ENCODE measurements around the gene EPHB3.

The EPHB3 gene

DNA sequence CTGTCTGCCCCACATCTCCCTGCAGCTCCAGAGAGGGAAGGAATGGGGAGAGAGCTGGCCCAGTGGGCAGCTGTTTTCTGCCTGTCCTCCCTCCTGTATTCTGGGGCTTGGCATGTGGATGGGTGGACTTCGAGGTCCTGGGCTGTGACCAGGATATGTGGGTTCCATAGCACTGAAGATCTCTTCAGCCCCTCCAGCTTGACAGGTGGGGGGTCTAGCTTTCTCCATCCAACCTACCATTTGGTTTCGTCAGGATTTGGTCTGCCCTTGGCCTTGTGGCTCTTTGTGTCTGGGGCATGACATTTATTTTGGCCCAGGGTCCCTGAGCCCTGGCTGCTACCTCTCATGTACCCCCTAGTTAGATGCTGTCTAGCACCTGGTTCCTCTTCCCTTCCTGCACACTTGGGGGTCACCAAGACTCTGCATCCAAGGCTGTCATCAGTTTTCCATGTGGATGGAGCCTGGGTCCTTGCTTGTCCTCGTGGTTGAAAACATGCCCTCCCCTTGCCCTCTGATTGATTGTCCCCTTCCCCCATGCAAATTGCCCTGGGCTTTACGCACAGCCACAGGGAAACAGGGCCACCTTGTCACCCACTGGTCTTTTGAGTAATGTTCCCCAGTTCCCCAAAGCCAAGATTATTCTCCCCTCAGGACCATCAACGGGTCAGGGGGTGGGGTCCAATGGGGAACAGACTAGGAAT lies 3.2 kb downstream of the EPHB3 start:
- DNase-seq (ENCODE audit: low spot score), result no peak

DNA sequence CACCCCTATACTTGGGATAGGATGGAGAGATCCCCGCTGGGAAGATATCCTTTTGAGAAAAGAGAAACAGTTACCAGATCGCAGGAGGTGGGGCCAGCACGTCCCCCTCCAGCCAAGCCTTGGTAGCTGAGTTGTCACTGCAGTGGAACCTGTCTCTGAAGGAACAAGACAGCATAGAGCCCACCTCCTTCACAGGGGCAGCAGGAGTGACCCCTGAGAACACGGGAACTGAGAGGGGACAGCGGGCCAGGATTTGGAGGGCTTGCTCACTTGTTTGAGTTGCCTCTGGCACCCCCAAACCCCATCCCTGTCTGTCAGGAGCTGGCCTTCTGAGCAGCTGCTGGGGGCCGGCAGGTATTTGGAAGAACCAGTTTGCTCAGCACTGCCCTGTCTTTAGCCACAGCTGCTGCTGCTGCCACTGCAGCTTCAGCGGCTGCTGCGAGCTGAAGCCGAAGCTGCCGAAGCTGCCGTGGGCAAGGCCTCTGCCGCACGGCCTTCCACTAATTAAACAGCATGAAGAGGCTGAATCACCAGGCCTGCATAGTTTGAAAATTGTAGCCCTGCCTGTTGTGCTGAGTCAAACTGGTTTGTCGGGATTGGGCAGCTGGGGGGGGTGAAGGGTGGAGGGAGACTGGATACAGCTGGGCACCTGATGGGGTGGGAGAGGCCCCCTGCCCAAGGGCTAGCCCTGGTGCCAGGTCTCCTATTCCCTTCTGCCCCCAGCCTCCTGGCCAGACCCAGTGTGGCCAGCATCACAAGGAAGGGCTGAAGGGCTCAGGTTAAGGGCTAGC lies 4.0 kb downstream of the EPHB3 start:
- no peak for DNase-seq (ENCODE audit: low spot score)

DNA sequence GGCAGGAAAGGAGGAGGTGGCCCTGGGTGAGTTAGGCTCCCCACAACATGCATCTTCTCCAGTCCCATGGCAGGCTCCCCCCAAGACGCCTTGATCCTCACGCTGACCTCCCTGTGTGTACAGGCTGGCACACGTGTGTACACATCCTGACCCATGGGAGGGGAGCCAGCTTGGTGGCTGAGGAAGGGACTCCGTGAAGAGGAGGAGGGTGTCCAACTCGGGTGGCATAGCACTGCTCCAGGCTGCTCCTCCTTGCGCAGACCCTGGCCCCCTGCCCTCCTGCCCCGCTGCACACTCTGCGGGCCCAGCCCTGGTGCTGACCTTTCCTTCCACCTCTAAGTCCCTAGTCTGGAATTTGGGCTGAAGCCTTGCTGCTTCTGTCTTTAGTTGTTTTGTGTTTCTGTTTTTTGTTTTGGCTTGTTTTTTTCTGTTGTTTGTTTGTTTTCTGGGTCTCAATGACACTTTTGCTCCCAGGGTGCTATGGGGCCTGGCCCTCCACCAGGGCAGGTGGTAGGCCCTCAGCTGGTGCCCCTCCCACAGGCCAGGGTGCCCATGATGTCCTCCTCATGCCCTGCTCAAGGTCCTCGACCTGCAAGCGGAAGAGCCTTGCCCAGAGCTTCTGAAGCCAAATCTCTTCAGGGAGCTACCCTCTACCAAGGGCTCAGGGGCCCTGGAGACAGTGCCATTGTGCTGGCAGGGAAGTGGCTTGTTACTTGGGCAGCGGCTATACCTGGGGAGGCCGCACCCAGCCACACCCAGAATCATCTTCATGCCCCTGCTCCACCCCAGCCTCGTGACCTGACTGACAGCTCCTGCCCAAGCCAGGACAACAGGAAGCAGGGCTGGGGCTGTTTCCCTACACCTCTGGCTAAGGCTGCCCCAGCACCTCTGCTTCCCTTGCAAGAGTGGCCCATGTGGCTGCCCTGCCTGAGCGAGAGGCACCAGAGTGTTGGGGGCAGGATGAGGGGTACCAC lies 5.1 kb downstream of the EPHB3 start:
- DNase-seq (ENCODE audit: low spot score), result no peak

DNA sequence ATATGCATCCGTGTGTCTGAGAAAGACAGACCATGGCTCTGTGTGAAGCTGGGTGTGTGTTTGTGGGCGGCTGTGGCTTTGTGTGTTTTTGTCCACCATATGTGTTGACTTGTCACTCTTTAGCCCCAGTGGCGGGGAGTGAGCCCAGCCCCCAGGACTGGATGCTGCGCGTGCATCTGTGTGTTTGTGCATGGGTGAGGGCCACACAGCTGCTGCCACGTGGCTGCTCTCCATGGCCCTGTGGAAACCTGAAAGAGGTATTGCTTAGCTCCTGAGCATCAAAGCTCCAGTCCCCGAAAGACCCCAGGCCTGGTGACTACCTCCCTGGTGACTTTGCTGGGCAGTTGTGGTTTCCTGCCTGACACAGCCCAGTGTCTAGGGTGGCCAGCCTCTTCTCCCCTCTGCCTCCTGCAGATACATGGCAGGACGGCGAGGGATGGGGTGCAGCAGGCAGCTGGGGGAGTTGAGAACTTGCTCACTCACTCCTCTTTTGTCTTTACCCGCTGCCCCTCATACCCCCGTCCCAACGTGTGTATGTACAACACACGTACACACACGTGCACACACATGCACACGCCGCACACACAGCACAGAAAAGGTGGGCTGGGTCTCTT lies 6.5 kb downstream of the EPHB3 start:
- DNase-seq (ENCODE audit: low spot score), result no peak

DNA sequence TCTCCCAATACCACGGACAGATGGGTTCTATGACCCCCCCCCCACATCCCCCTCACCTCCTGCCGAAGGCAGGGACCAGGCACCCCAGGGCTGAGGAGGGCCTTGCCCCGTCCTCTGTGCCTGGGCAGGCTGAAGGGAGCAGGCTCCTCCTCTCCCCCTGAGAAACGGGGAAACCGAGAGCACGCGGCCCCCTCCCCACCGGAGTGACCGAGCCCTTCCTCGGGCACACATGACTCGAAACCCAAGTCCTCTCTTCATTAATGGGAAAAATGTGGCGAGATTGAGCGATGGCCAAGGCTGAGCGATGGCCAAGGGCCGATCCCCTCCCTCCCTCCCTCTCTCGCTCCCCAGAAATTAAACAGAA lies 7.0 kb downstream of the EPHB3 start:
- DNase-seq (ENCODE audit: low spot score), result no peak

DNA sequence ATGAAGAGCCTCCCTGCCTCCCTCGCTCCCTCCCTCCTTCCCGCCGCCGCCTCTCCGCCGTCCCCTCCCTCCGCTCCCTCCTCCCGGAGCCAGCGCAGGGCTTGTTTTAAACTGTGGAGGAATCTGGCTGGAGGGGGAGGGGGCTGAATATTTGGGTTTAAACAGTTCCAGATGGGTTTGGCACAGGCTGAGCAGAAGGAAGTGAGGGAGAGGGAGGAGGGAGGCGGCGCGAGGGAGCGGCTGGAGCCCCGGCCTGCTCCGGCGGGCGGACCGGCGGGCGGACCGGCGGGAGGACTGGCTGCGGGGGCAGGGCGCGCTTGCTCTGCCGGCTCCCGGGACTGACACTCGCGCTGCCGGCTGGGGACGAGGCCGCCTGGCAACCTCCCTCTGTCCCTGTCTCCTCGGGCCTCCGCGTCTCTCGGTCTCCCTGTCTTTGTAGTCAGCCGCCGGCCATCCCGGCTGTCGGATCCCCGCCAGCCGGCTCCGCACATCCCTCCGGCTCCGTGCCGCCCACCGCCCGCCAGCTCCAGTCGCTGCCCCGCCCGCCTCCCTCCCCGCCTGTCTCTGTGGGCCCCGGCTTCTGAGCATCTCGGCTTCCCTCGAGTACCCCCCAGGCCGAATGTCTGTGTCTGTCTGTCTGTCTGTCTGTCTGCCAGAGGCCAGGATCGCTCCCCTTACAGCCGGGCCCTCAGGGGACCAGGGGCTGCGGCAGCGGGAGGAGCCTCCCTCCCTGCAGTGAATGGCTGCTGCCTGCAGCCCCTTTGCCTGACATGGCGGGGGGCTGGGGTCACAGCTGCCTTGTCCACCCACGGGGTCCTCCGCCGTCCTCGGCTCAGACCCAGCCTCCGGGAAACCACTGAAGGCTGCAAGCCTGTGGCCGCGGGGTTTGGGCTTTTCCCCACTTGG lies 7.6 kb downstream of the EPHB3 start:
- DNase-seq (ENCODE audit: low spot score), result no peak

DNA sequence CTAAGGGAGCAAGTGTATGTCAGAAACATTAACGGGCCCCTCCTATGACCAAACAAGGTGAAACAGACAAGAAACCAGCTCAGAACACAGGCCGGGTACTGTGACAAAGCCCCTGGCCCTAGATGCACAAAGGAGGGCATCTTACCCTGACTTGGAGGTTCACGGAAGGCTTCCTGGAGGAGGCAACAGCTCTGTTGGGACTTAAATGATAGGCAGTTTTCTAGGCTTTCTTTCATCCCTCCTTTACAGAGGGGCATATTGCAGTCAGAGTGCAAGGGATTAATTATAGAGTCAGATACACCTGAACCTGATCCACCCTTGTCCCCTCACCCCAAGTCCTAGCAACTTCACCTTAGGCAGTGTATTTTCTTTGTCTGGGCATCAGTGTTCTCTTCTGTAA lies 8.4 kb downstream of the EPHB3 start:
- DNase-seq (ENCODE audit: low spot score), result no peak

DNA sequence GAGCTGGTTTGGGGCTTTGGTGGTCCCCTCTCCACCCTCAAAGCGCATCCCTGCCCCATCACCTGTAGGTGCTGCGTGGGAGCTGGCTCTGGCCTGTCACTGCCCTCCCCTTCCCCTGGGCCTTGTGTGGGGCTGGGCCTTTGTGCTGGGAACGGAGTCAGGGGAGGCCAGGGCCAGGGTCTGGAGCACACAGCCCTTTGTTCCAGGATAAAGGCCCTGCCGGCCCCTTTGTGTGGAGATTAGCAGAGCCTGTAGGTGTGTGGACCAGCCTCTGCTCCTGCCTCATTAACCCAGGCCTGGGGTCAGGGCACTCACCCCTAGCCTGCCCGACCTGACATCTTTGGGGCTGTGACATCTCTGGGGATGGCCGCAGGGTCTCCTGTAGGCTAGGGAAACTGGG lies 8.9 kb downstream of the EPHB3 start:
- no peak for DNase-seq (ENCODE audit: low spot score)

DNA sequence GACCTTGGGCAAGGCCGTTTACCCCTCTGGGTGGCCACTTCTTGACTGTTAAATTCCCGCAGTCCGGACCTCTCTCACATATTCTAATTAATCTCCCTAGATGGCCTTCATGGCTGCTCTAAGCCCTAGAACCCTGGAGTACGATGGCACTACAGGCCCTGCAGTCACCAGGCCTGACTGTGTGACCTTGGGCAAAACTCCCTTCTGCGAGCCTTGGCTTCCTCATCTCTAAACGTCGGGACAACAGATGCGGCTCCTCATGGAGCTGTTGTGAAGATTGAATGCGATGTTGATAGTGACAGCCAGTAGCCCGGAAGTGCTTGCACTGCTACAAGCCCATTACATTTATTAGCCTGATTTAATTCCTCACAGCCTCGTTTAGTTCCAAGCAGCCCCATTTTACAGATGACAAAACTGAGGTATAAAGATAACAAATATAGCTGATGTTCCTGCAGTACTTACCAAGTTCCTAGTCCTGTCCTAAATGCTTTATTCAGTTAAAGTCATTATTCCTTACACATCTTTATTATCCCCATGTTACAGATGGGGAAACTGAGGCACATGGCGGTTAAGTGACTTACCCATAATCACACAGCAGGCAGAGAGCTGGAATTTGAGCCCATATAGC lies 10.3 kb downstream of the EPHB3 start:
- DNase-seq (ENCODE audit: low spot score), result no peak

DNA sequence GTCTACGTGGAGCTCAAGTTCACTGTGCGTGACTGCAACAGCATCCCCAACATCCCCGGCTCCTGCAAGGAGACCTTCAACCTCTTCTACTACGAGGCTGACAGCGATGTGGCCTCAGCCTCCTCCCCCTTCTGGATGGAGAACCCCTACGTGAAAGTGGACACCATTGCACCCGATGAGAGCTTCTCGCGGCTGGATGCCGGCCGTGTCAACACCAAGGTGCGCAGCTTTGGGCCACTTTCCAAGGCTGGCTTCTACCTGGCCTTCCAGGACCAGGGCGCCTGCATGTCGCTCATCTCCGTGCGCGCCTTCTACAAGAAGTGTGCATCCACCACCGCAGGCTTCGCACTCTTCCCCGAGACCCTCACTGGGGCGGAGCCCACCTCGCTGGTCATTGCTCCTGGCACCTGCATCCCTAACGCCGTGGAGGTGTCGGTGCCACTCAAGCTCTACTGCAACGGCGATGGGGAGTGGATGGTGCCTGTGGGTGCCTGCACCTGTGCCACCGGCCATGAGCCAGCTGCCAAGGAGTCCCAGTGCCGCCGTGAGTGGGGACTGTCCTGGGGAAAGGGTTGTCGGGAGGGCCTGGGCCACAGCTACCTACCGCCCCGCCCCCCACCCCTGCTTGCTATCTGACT lies 11.2 kb downstream of the EPHB3 start:
- DNase-seq (ENCODE audit: low spot score), result no peak

DNA sequence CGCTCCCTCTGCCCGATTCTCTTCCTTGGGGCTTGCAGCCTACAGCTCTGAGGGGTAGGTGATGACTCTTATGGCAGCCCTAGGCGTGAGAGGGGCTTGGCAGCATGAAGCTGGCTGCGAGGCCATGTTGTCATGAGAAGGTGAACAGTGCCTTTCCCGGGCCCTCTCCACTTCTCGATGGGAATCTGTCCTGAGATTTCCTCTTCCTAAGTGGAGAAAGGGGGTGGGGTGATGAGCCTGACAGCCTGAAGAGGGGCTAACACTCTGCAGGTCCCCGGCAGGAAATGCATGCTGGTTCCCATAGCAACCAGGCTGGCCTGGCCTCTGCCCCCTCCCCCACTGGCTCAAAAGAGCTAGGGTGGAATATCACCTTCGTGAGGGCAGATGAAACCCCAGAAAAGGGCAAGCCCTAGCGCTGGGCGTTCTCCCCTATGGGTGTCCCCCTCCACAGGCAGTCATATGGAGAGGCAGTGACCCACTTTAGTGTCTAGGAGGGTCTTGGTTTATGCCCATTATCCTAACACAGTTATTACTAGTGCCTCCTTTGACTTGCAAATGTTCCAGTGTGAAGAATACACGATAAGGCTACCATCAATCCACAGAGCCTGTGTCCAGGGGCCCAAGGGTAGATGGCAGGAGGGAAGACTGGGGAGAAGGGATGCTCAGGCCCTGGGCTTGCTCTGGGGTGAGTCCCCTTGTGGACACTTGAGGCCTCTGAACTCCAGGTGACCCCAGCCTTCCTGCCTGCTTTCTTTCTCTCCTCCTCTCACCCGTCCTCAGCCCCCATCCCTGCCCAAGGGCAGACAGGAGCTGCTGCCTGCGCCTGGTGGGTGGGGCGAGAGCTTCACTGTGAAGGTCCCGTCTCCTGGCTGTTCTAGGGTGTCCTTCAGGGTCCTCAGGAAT lies 13.2 kb downstream of the EPHB3 start:
- no peak for DNase-seq (ENCODE audit: low spot score)

DNA sequence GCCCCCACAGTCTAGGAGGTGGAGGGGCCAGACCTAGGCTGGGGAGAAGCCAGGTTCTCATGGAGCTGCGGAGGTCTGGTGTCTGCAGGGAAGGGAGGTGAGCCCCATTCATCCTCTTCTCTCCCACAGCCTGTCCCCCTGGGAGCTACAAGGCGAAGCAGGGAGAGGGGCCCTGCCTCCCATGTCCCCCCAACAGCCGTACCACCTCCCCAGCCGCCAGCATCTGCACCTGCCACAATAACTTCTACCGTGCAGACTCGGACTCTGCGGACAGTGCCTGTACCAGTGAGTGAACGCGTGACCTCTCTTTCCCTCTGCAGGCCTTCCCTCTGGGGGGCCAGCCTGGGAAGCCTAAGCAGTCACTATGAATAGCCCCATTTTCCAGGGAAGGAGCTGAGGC lies 14.1 kb downstream of the EPHB3 start:
- no peak for DNase-seq (ENCODE audit: low spot score)

DNA sequence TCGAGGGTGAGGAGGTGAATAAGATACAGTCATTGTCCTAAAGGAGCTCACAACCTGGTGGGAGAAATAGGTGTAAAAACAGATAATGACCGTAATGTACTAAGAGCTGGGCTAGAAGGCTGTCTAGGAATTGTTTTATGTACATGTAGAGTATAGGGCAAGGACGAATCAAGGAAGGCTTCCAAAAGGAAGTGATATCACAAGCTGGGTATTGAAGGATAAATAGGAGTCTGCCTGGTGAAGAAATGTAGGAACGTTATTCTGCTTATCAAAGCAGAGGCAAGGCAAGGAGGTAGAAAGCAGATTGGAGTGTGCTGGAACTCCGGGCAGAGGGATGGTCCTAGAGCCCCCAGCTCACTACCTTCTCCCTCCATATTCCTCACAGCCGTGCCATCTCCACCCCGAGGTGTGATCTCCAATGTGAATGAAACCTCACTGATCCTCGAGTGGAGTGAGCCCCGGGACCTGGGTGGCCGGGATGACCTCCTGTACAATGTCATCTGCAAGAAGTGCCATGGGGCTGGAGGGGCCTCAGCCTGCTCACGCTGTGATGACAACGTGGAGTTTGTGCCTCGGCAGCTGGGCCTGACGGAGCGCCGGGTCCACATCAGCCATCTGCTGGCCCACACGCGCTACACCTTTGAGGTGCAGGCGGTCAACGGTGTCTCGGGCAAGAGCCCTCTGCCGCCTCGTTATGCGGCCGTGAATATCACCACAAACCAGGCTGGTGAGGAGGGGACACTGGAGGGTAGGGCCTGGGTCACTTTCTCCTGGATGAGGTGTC lies 15.1 kb downstream of the EPHB3 start:
- no peak for DNase-seq (ENCODE audit: low spot score)

DNA sequence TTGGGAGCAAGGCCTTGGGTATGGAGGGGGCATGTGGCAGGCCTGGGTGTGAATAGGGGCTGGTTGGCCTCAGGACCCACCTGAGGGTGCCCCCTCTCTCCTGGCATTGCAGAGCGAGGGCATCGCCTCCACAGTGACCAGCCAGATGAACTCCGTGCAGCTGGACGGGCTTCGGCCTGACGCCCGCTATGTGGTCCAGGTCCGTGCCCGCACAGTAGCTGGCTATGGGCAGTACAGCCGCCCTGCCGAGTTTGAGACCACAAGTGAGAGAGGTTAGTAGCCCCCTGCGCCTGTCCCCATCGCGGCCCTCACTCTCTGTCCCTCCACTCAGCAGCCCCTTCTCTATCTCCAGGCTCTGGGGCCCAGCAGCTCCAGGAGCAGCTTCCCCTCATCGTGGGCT lies 16.0 kb downstream of the EPHB3 start:
- DNase-seq (ENCODE audit: low spot score), result no peak

DNA sequence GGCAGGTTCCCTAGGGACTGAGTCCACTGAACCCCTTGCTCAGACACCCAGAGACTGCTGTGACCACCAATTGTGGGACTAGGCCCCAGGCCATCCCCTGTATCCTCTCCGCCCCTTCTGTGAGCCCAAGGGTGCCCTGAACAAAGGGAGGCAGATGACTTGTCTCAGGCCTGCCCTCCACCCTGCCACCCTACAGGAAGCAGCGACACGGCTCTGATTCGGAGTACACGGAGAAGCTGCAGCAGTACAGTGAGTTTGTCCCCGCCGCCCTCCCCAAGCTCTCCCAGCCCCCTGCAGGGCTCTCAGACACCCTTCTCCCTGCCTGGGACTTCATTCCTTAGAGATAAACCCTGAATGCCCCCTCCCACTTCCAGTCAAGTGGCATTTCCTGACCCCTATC lies 16.6 kb downstream of the EPHB3 start:
- no peak for DNase-seq (ENCODE audit: low spot score)

DNA sequence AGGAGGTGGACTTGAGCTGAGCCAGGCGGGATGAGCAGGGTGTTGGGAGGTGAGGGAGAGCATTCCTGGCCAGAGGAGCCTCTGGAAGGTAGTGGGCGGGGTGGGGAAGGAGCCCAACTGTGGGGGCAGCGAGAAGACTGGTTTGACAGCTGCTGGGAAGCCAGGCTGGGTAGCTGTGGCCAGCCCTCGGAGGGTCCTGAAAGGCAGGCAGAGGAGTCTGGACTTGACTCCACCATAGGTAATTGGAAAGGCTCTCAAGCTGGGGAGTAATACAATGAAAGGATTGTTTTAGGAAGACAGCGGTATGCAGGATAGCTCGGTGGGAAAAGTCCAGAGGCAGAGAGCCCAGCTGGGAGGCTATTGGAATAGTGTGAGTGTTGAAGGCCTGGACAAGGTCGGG lies 17.2 kb downstream of the EPHB3 start:
- DNase-seq (ENCODE audit: low spot score), result no peak

DNA sequence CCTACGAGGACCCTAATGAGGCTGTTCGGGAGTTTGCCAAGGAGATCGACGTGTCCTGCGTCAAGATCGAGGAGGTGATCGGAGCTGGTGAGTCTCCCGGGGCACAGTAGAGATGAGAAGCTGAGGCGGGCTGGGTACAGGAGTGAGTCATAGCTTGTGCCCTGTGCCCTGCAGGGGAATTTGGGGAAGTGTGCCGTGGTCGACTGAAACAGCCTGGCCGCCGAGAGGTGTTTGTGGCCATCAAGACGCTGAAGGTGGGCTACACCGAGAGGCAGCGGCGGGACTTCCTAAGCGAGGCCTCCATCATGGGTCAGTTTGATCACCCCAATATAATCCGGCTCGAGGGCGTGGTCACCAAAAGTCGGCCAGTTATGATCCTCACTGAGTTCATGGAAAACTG lies 17.9 kb downstream of the EPHB3 start:
- no peak for DNase-seq (ENCODE audit: low spot score)

DNA sequence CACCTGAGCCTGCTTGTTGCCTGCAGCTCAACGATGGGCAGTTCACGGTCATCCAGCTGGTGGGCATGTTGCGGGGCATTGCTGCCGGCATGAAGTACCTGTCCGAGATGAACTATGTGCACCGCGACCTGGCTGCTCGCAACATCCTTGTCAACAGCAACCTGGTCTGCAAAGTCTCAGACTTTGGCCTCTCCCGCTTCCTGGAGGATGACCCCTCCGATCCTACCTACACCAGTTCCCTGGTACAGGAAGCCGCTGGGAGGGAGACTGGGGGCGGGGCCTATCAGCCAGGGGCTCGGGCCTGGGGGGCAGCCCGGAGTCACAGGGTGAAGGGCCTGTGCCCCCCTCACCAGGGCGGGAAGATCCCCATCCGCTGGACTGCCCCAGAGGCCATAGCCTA lies 18.8 kb downstream of the EPHB3 start:
- no peak for DNase-seq (ENCODE audit: low spot score)

All from germinal center (tissue), 1 donor.